Measurements from ENCODE around the gene SORCS1.
"Not testable (repeated sequence)": the region's sequence is repeated elsewhere in the genome, so short reads cannot be mapped to it uniquely, and the experiment has no call there.

The SORCS1 gene

GRCh38 chr10:106947643-106948042, 216.9 kb downstream of the SORCS1 start:
- DNase-seq (ENCODE audit: low read depth) = no peak

GRCh38 chr10:106942035-106942662, 222.4 kb downstream of the SORCS1 start:
- DNase-seq (ENCODE audit: low read depth) = no peak

GRCh38 chr10:106941297-106942034, 223.0 kb downstream of the SORCS1 start:
- no peak for DNase-seq (ENCODE audit: low read depth)

- no peak for DNase-seq (ENCODE audit: low read depth)
Observed at GRCh38 chr10:106938513-106938912, 226.0 kb downstream of the SORCS1 start.

GRCh38 chr10:106935978-106936451, 228.5 kb downstream of the SORCS1 start:
- DNase-seq (ENCODE audit: low read depth) = no peak

DNA sequence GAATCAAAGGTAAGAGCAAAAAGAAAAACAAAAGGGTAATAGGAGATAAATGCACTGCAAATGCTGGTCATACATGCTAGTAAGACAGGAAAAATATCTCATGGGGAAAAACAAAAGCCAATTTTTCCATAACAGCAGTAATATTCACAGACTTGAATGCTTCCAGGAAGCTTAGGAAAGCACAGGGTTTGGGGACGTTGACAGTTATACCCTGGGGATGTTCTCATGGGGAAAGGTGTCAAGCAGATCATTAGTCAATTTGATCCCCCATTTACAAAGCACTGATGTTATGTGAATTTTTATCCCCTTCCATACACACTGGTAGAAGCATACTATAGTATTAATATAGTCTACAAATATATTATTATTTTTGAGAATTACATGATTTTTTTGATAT, 232.7 kb downstream of the SORCS1 start:
- no peak for DNase-seq (ENCODE audit: low read depth)

- DNase-seq (ENCODE audit: low read depth) = no peak
Observed at GRCh38 chr10:106931159-106931852, 233.2 kb downstream of the SORCS1 start.

DNA sequence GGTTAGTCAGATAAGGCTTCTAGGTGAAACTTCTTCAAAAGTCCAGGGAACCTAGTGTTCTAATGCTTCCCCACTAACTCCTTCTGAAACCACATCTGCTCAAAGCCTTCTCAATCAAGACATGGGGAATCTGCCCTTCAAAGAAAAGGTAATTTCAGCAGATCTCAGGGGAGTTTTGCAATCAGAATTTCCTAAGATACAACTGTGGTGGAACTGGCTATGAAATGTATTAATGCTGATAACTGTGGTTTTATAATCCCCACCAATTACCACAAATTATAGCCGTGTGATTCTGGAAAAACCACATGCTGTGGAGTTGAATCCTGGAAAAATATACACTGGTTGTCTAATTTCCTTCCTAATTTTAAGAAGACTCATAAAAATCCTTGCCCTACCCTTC, 233.8 kb downstream of the SORCS1 start:
- no peak for DNase-seq (ENCODE audit: low read depth)

DNA sequence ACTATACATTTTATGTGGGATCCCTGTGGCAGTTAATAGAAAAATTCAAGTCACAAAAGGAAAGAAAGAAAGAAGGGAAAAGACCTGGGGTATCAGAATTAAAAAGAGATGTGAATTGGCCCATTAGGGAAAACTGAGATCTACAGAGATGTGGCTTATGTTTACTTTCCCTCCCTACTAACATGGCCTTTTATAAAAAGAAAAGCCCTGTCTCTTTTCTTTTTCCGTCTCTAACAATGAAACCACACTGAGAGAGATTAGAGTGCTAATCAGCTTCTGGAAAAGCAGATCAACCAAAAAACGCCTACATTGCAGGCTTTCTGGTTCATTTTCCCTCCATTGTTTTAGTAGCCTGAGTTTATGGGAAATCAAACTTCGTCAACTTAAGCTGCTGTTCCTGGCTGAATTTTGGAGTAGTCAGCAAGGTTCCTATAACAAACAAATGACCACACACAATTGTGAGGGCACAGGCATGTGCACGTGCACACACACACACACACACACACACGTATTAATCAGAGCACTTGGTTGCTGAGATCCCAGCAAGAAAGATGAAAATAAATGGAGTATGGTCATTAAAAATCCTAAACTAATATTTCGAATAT, 235.1 kb downstream of the SORCS1 start:
- no peak for DNase-seq (ENCODE audit: low read depth)

DNA sequence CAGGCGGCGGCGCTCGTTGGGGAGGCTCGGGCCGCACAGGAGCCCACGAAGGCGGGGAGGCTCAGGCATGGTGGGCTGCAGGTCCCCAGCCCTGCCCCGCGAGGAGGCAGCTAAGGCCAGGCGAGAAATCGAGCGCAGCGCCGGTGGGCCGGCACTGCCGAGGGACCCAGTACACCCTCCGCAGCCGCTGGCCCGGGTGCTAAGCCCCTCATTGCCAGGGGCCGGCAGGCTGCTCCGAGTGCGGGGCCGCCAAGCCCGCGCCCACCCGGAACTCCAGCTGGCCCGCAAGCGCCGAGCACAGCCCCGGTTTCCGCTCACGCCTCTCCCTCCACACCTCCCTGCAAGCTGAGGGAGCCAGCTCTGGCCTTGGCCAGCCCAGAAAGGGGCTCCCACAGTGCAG, 236.4 kb downstream of the SORCS1 start:
- DNase-seq (ENCODE audit: low read depth) = not testable (repeated sequence)

GRCh38 chr10:106925191-106925590, 239.3 kb downstream of the SORCS1 start:
- DNase-seq (ENCODE audit: low read depth) = no peak

DNA sequence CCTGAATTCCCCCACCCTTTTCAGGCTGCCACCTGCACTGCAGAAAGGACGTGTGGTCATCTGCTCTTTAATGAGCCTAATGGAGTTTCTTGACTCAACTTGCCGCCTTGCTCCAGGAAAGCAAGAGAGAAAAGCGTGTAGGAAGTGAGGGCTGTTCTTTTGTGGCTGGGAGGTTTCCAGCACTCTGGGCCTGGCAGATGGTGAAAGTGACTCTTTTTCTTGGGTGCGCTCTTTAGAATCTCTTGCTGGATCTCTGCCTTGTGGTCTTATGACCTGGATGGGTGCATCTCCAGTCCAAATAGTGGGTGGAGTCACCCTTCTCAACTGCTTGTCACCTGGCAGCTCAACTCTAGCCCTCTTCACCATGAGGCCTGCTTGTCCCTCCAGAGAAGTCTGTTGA, 244.0 kb downstream of the SORCS1 start:
- no peak for DNase-seq (ENCODE audit: low read depth)

- DNase-seq (ENCODE audit: low read depth) = no peak
Observed at GRCh38 chr10:106919871-106920282, 244.6 kb downstream of the SORCS1 start.

GRCh38 chr10:106917452-106918055, 247.0 kb downstream of the SORCS1 start:
- DNase-seq (ENCODE audit: low read depth) = no peak

GRCh38 chr10:106914016-106914415, 250.5 kb downstream of the SORCS1 start:
- DNase-seq (ENCODE audit: low read depth) = no peak

- no peak for DNase-seq (ENCODE audit: low read depth)
Observed at GRCh38 chr10:106913348-106913747, 251.2 kb downstream of the SORCS1 start.

DNA sequence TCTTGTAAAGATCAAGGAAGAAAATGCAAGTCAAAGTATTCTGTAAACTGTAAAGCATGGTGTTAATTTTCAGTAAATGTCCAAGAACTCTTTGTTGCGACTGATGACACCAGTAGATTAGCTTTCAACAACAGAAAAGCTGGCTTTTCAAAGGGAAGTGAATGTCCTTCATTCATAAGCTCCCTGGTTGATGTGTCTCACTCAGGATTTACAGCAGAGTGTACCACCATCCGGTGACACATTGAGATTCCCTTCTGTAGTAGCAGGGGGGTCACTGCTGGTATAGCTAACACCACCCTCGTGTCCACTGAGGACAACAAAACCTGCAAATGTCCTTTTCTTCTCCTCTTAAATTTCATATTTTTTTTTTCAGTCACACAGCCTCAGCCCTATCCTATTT, 253.4 kb downstream of the SORCS1 start:
- no peak for DNase-seq (ENCODE audit: low read depth)

- no peak for DNase-seq (ENCODE audit: low read depth)
Observed at GRCh38 chr10:106910666-106911065, 253.8 kb downstream of the SORCS1 start.

DNA sequence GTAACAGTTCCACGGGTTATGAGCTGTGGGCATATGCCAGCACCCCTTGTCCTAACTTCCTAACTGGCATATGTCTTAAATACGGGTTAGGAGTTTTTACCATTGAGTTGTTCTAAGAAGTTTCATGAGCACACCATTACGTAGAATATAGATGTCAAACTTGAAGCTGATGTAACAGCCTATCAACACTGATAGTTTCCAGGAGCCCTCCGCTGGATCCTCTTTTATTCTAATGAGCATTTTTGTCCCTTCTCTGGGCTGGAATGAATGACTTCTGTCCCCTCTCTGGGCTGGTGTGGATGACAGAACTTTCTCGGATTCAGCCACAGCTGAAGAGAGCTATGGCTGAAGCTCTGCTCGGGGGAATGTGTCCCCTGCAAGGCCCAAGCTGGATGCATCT, 256.3 kb downstream of the SORCS1 start:
- no peak for DNase-seq (ENCODE audit: low read depth)

DNA sequence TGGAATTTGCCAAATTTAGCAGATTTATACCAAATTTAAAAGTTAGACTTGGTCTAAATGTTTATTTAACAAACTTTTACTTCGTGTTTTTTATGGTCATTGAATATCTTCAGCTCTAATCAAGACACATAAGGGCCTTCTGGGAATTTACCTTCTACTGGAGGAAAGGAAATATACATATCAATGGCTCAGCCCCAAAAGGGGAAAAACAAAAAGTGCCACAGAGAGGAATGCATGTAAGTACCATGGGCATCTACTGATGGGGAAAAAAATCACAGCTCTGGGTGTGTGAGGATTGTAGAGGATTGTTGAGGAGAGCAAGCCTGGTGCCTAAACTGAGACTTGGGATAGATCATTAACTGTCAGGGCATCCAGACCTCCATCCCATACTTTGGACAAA, 260.3 kb downstream of the SORCS1 start:
- DNase-seq (ENCODE audit: low read depth) = no peak

GRCh38 chr10:106903180-106903579, 261.3 kb downstream of the SORCS1 start:
- DNase-seq (ENCODE audit: low read depth) = no peak

- no peak for DNase-seq (ENCODE audit: low read depth)
Observed at GRCh38 chr10:106900016-106900652, 264.4 kb downstream of the SORCS1 start.

Data from stimulated activated CD8-positive, alpha-beta memory T cell treated with anti-CD3 and anti-CD28 coated beads, Interleukin-12 subunit alpha, Interleukin-12 subunit beta, amount 100 ng/mL, for 1 hour (primary cell).